HL-60 (cell line): Measurements from ENCODE around the gene EMID1.

ENCODE experiments used
- DNase-seq, 2 experiments: peaks; one replicate each; pipeline ENCODE4 v3.0.0-alpha.2; 2010 to 2020; ENCODE audit warnings: low read depth in 1 of 2, low spot score in 1 of 2
- H3K27ac ChIP-seq: fragments of 250-450 bp; sonication (Bioruptor Pico); replicated peaks from 2 replicates; pipeline ENCODE4 v1.5.1; 2020; ENCODE audit warnings: mild to moderate bottlenecking, moderate library complexity
- H3K27me3 ChIP-seq: fragments of 250-450 bp; sonication (Bioruptor Pico); 2 replicates; pipeline ENCODE4 v1.5.1; 2021; ENCODE audit warnings: mild to moderate bottlenecking, moderate library complexity; ENCODE audit not compliant: insufficient read depth, poor library complexity, severe bottlenecking
- H3K4me3 ChIP-seq: replicated peaks from 2 replicates; pipeline ENCODE4 v1.5.1; 2011; ENCODE audit warnings: mild to moderate bottlenecking, control low read depth, low read length; ENCODE audit not compliant: insufficient read depth
- GABPA ChIP-seq: IDR thresholded peaks from 2 replicates; pipeline ENCODE4 v1.6.1; 2012; ENCODE audit warnings: low read depth
- POLR2AphosphoS5 ChIP-seq: IDR thresholded peaks from 2 replicates; pipeline ENCODE4 v1.6.1; 2012; ENCODE audit warnings: low read depth
- REST ChIP-seq: IDR thresholded peaks from 2 replicates; pipeline ENCODE4 v1.6.1; 2012; ENCODE audit warnings: low read depth; ENCODE audit not compliant: insufficient replicate concordance
- SPI1 ChIP-seq: IDR thresholded peaks from 2 replicates; pipeline ENCODE4 v1.6.1; 2012; ENCODE audit warnings: low read depth, mild to moderate bottlenecking, borderline replicate concordance
- TF ChIP-seq, protein P1 (sequence below): IDR thresholded peaks from one replicate; pipeline ENCODE4 v1.5.1; 2011; ENCODE audit warnings: low read length, control low read depth, inconsistent platforms; ENCODE audit not compliant: insufficient read depth

Gene EMID1

GRCh38 chr22:29260031-29260560 lies 54.4 kb downstream of the EMID1 start:
- Histone ChIP-seq H3K27me3 (no peaks in the 10 kb centered on the region), H3K27ac (no peak overlapping the region), H3K4me3 (no peak overlapping the region)
- DNase-seq, result no peak
- TF ChIP-seq, protein P1, sequence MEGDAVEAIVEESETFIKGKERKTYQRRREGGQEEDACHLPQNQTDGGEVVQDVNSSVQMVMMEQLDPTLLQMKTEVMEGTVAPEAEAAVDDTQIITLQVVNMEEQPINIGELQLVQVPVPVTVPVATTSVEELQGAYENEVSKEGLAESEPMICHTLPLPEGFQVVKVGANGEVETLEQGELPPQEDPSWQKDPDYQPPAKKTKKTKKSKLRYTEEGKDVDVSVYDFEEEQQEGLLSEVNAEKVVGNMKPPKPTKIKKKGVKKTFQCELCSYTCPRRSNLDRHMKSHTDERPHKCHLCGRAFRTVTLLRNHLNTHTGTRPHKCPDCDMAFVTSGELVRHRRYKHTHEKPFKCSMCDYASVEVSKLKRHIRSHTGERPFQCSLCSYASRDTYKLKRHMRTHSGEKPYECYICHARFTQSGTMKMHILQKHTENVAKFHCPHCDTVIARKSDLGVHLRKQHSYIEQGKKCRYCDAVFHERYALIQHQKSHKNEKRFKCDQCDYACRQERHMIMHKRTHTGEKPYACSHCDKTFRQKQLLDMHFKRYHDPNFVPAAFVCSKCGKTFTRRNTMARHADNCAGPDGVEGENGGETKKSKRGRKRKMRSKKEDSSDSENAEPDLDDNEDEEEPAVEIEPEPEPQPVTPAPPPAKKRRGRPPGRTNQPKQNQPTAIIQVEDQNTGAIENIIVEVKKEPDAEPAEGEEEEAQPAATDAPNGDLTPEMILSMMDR, result no peak
- TF ChIP-seq GABPA, result no peak
- no peak for TF ChIP-seq REST
- no peak for TF ChIP-seq SPI1
- TF ChIP-seq POLR2AphosphoS5, result no peak

GRCh38 chr22:29260601-29261315 lies 55.1 kb downstream of the EMID1 start:
- no peak for TF ChIP-seq GABPA
- TF ChIP-seq POLR2AphosphoS5, result no peak
- TF ChIP-seq, protein P1, result no peak
- no peak for TF ChIP-seq REST
- TF ChIP-seq SPI1, result no peak
- Histone ChIP-seq H3K27ac (no peak overlapping the region), H3K4me3 (no peak overlapping the region), H3K27me3 (no peaks in the 10 kb centered on the region)
- DNase-seq, result no peak

DNA sequence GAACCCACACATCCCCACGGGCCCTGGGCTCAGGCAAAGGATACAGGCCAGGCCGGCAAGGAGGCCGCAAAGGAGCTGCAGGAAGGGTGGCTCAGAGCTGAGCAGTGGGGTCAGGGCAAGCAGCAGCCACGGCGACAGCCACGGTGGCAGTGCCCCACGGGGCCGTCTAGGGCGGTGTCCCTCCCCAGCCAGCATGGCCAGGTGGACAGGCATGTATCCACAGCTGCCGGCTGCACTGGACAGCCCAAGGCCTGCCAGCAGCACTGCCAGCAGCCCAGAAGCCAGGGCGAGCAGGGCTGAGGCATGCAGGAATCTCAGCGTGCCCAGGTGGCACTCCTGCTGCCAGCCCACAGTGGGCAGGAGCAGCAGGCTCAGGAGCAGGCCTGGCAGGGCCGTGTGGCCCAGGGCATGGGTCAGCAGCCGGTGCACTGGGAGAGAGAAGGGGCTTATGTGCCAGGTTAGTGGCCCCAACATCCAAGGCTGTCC lies 58.1 kb downstream of the EMID1 start:
- DNase-seq, result no peak
- Histone ChIP-seq H3K27ac (no peak overlapping the region), H3K27me3 (no peaks in the 10 kb centered on the region), H3K4me3 (no peak overlapping the region)
- TF ChIP-seq GABPA, result no peak
- TF ChIP-seq, protein P1, result no peak
- TF ChIP-seq SPI1, result no peak
- TF ChIP-seq REST, result no peak
- no peak for TF ChIP-seq POLR2AphosphoS5
